ENCODE results near the gene VAV3.
"Not testable (repeated sequence)": the region's sequence is repeated elsewhere in the genome, so short reads cannot be mapped to it uniquely, and the experiment has no call there.

The VAV3 gene

GRCh38 chr1:107858323-107858722 is 106.7 kb downstream of the VAV3 start:
- Histone ChIP-seq H4K20me1 (ENCODE audit: control insufficient read depth, insufficient read depth, low read depth, low read length) (no peaks in the 10 kb centered on the region), H3K9me3 (ENCODE audit: control insufficient read depth, insufficient read depth, low read length) (no peaks in the 10 kb centered on the region), H3K9me2 (replicated peaks; ENCODE audit: control insufficient read depth, low read length) (no peaks in the 10 kb centered on the region), H3K4me3 (ENCODE audit: low read length) (no peak overlapping the region), H3K4me2 (ENCODE audit: low read length) (no peak overlapping the region), H3K27me3 (ENCODE audit: control insufficient read depth, low read length) (no peaks in the 10 kb centered on the region), H3K4me1 (ENCODE audit: control insufficient read depth, low read length) (peaks cover 22% of the 10 kb centered on the region), H3F3A (ENCODE audit: control insufficient read depth, insufficient read depth) (no peaks in the 10 kb centered on the region), H3K36me3 (ENCODE audit: control insufficient read depth, low read length) (no peaks in the 10 kb centered on the region), H3K27ac (ENCODE audit: low read depth, low read length) (no peak overlapping the region), H3K79me2 (ENCODE audit: control insufficient read depth, low read length) (no peaks in the 10 kb centered on the region)
- TF ChIP-seq CTCF (IDR thresholded peaks at IDR 0.05; ENCODE audit: low read depth, low read length, poor library complexity, severe bottlenecking) (no peak), EZH2phosphoT487 (IDR thresholded peaks at IDR 0.05; ENCODE audit: borderline replicate concordance, low read length) (no peak)

- no peak overlapping the region for H3K4me2 ChIP-seq (ENCODE audit: low read length)
- H3K36me3 ChIP-seq (ENCODE audit: control insufficient read depth, low read length), result no peaks in the 10 kb centered on the region
- H4K20me1 ChIP-seq (ENCODE audit: control insufficient read depth, insufficient read depth, low read depth, low read length), result no peaks in the 10 kb centered on the region
- H3K27ac ChIP-seq (ENCODE audit: low read depth, low read length), result no peak overlapping the region
- TF ChIP-seq EZH2phosphoT487 (IDR thresholded peaks at IDR 0.05; ENCODE audit: borderline replicate concordance, low read length), result no peak
- no peaks in the 10 kb centered on the region for H3F3A ChIP-seq (ENCODE audit: control insufficient read depth, insufficient read depth)
- H3K4me1 ChIP-seq (ENCODE audit: control insufficient read depth, low read length), result peaks cover 11% of the 10 kb centered on the region
- no peak overlapping the region for H3K4me3 ChIP-seq (ENCODE audit: low read length)
- no peaks in the 10 kb centered on the region for H3K79me2 ChIP-seq (ENCODE audit: control insufficient read depth, low read length)
- H3K9me2 ChIP-seq (replicated peaks; ENCODE audit: control insufficient read depth, low read length), result no peaks in the 10 kb centered on the region
- H3K27me3 ChIP-seq (ENCODE audit: control insufficient read depth, low read length), result no peaks in the 10 kb centered on the region
- no peaks in the 10 kb centered on the region for H3K9me3 ChIP-seq (ENCODE audit: control insufficient read depth, insufficient read depth, low read length)
Measured at GRCh38 chr1:107851418-107851817, 113.6 kb downstream of the VAV3 start.

GRCh38 chr1:107844541-107845194 is 120.3 kb downstream of the VAV3 start:
- H3K9me3 ChIP-seq (ENCODE audit: control insufficient read depth, insufficient read depth, low read length); H3K36me3 ChIP-seq (ENCODE audit: control insufficient read depth, low read length); H4K20me1 ChIP-seq (ENCODE audit: control insufficient read depth, insufficient read depth, low read depth, low read length); H3K27ac ChIP-seq (ENCODE audit: low read depth, low read length); H3F3A ChIP-seq (ENCODE audit: control insufficient read depth, insufficient read depth); H3K79me2 ChIP-seq (ENCODE audit: control insufficient read depth, low read length); H3K27me3 ChIP-seq (ENCODE audit: control insufficient read depth, low read length); H3K9me2 ChIP-seq (replicated peaks; ENCODE audit: control insufficient read depth, low read length): not testable (repeated sequence)
- peak overlapping the region; percentile 25 for H3K4me3 ChIP-seq (ENCODE audit: low read length)
- H3K4me1 ChIP-seq (ENCODE audit: control insufficient read depth, low read length), result peaks cover 47% of the 10 kb centered on the region
- H3K4me2 ChIP-seq (ENCODE audit: low read length), result peak overlapping the region; percentile 51

- H3K4me3 ChIP-seq (ENCODE audit: low read length), result peak overlapping the region; percentile 25; the same call in 1 of the 2 replicates
- H3K4me2 ChIP-seq (ENCODE audit: low read length), result peak overlapping the region; percentile 51
- no peak overlapping the region for H3K27ac ChIP-seq (ENCODE audit: low read depth, low read length)
- TF ChIP-seq CTCF (IDR thresholded peaks at IDR 0.05; ENCODE audit: low read depth, low read length, poor library complexity, severe bottlenecking), result no peak
- no peak for TF ChIP-seq EZH2phosphoT487 (IDR thresholded peaks at IDR 0.05; ENCODE audit: borderline replicate concordance, low read length)
- H3F3A ChIP-seq (ENCODE audit: control insufficient read depth, insufficient read depth), result no peaks in the 10 kb centered on the region
- H3K9me3 ChIP-seq (ENCODE audit: control insufficient read depth, insufficient read depth, low read length), result no peaks in the 10 kb centered on the region
- peaks cover 47% of the 10 kb centered on the region for H3K4me1 ChIP-seq (ENCODE audit: control insufficient read depth, low read length)
- no peaks in the 10 kb centered on the region for H3K27me3 ChIP-seq (ENCODE audit: control insufficient read depth, low read length)
- no peaks in the 10 kb centered on the region for H3K79me2 ChIP-seq (ENCODE audit: control insufficient read depth, low read length)
- H3K36me3 ChIP-seq (ENCODE audit: control insufficient read depth, low read length), result no peaks in the 10 kb centered on the region
- H4K20me1 ChIP-seq (ENCODE audit: control insufficient read depth, insufficient read depth, low read depth, low read length), result no peaks in the 10 kb centered on the region
- H3K9me2 ChIP-seq (replicated peaks; ENCODE audit: control insufficient read depth, low read length), result no peaks in the 10 kb centered on the region
Measured at GRCh38 chr1:107843989-107844388, 121.0 kb downstream of the VAV3 start.
